Mesenchymal stem cell (in vitro differentiated cells and primary cell): ENCODE measurements around the gene TSPO2.
"Not testable (repeated sequence)": the region's sequence is repeated elsewhere in the genome, so short reads cannot be mapped to it uniquely, and the experiment has no call there.

Experiments used
- DNase-seq: peaks from one replicate; pipeline ENCODE4 v3.0.0-alpha.2; 2013
- H2AFZ ChIP-seq: one replicate; pipeline ENCODE4 v1.6.1; 2013; ENCODE audit warnings: low read depth, mild to moderate bottlenecking, control low read depth, inconsistent platforms, low read length, moderate library complexity
- H2AK5ac ChIP-seq: 2 replicates; pipeline ENCODE4 v1.6.1; 2013; ENCODE audit warnings: low read length, moderate library complexity, mild to moderate bottlenecking, inconsistent platforms; ENCODE audit not compliant: severe bottlenecking
- H2BK120ac ChIP-seq: one replicate; pipeline ENCODE4 v1.6.1; 2013; ENCODE audit warnings: low read depth, mild to moderate bottlenecking, inconsistent platforms, low read length, moderate library complexity
- H2BK12ac ChIP-seq, 2 experiments: one replicate each; pipeline ENCODE4 v1.6.1; 2013; ENCODE audit warnings: inconsistent platforms in 2 of 2, low read length in 2 of 2, mild to moderate bottlenecking in 2 of 2, moderate library complexity in 2 of 2, control low read depth in 1 of 2
- H2BK15ac ChIP-seq: one replicate; pipeline ENCODE4 v1.6.1; 2013; ENCODE audit warnings: mild to moderate bottlenecking, low read depth, inconsistent platforms; ENCODE audit not compliant: poor library complexity, severe bottlenecking
- H2BK5ac ChIP-seq: 2 replicates; pipeline ENCODE4 v1.6.1; 2013; ENCODE audit warnings: low read depth, mild to moderate bottlenecking, low read length, control low read depth, inconsistent platforms; ENCODE audit not compliant: poor library complexity, severe bottlenecking
- H3K14ac ChIP-seq, 2 experiments: one replicate each; pipeline ENCODE4 v1.6.1; 2013; ENCODE audit warnings: inconsistent platforms in 2 of 2, low read length in 2 of 2, control low read depth in 1 of 2, mild to moderate bottlenecking in 1 of 2, moderate library complexity in 1 of 2
- H3K18ac ChIP-seq, 2 experiments: one replicate each; pipeline ENCODE4 v1.6.1; 2013; ENCODE audit warnings: inconsistent platforms in 2 of 2, low read length in 2 of 2, control low read depth in 1 of 2, low read depth in 1 of 2, mild to moderate bottlenecking in 1 of 2
- H3K23ac ChIP-seq, 2 experiments: one replicate each; pipeline ENCODE4 v1.6.1; 2013; ENCODE audit warnings: inconsistent platforms in 2 of 2, low read length in 2 of 2, mild to moderate bottlenecking in 2 of 2, moderate library complexity in 2 of 2, control low read depth in 1 of 2
- H3K27ac ChIP-seq: 2 replicates; pipeline ENCODE4 v1.5.1; 2013; ENCODE audit warnings: mild to moderate bottlenecking, moderate library complexity, low read length, control low read depth, inconsistent platforms; ENCODE audit not compliant: poor library complexity, severe bottlenecking
- H3K27me3 ChIP-seq, 2 experiments: 2 replicates each; pipeline versions ENCODE4 v1.6.1 to v1.7.0; 2013; ENCODE audit warnings: low read length in 2 of 2, mild to moderate bottlenecking in 2 of 2, moderate library complexity in 2 of 2, control low read depth in 1 of 2, inconsistent platforms in 1 of 2; ENCODE audit not compliant: control insufficient read depth in 1 of 2, insufficient read depth in 1 of 2
- H3K36me3 ChIP-seq, 2 experiments: 2 replicates each; pipeline versions ENCODE4 v1.6.1 to v1.7.0; 2013; ENCODE audit warnings: low read length in 2 of 2, control low read depth in 1 of 2, inconsistent platforms in 1 of 2, low read depth in 1 of 2, mild to moderate bottlenecking in 1 of 2; ENCODE audit not compliant: insufficient read depth in 2 of 2, control insufficient read depth in 1 of 2
- H3K4ac ChIP-seq, 2 experiments: one replicate each; pipeline ENCODE4 v1.6.1; 2013; ENCODE audit warnings: inconsistent platforms in 2 of 2, low read length in 2 of 2, mild to moderate bottlenecking in 2 of 2, moderate library complexity in 2 of 2, control low read depth in 1 of 2, low read depth in 1 of 2
- H3K4me1 ChIP-seq: 2 replicates; pipeline ENCODE4 v1.6.1; 2013; ENCODE audit warnings: low read depth, low read length, control low read depth; ENCODE audit not compliant: control insufficient read depth, insufficient read depth
- H3K4me2 ChIP-seq: 2 replicates; pipeline ENCODE4 v1.6.1; 2013; ENCODE audit warnings: low read length, mild to moderate bottlenecking, inconsistent platforms; ENCODE audit not compliant: poor library complexity, severe bottlenecking
- H3K4me3 ChIP-seq, 2 experiments: 2 replicates each; pipeline versions ENCODE4 v1.5.1 to v1.7.0; 2013; ENCODE audit warnings: low read length in 2 of 2, mild to moderate bottlenecking in 2 of 2, control low read depth in 1 of 2, low read depth in 1 of 2; ENCODE audit not compliant: insufficient read depth in 1 of 2
- H3K79me1 ChIP-seq: replicated peaks from 2 replicates; pipeline ENCODE4 v1.6.1; 2013; ENCODE audit warnings: mild to moderate bottlenecking, control low read depth, low read length, inconsistent platforms; ENCODE audit not compliant: poor library complexity, severe bottlenecking
- H3K9ac ChIP-seq: 2 replicates; pipeline ENCODE4 v1.7.0; 2013; ENCODE audit warnings: mild to moderate bottlenecking, low read length, moderate library complexity
- H3K9me3 ChIP-seq: 2 replicates; pipeline ENCODE4 v1.7.0; 2013; ENCODE audit warnings: mild to moderate bottlenecking, low read length; ENCODE audit not compliant: control insufficient read depth
- H4K8ac ChIP-seq: one replicate; pipeline ENCODE4 v1.6.1; 2013; ENCODE audit warnings: inconsistent platforms, mild to moderate bottlenecking, low read length, moderate library complexity
- H4K91ac ChIP-seq: one replicate; pipeline ENCODE4 v1.6.1; 2013; ENCODE audit warnings: mild to moderate bottlenecking, low read length, inconsistent platforms
- WGBS: methylation state at CpG from one replicate; pipeline ENCODE4 v1.1.7; 2013; ENCODE audit warnings: mixed read lengths; 5-methylcytosine and 5-hydroxymethylcytosine counted together

The TSPO2 gene

DNA sequence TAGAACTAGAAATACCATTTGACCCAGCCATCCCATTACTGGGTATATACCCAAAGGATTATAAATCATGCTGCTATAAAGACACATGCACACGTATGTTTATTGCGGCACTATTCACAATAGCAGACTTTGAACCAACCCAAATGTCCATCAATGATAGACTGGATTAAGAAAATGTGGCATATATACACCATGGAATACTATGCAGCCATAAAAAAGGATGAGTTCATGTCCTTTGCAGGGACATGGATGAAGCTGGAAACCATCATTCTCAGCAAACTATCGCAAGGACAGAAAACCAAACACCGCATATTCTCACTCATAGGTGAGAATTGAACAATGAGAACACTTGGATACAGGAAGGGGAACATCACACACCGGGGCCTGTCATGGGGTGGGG lies 26.4 kb upstream of the TSPO2 start:
- H3K36me3 ChIP-seq, H3K9me3 ChIP-seq, DNase-seq, H3K4me3 ChIP-seq, H3K14ac ChIP-seq, H3K27ac ChIP-seq, H2BK15ac ChIP-seq, H3K4me1 ChIP-seq, H3K9ac ChIP-seq, H3K4me2 ChIP-seq, H3K27me3 ChIP-seq, H2BK120ac ChIP-seq, H2BK5ac ChIP-seq, H3K4ac ChIP-seq, H2AFZ ChIP-seq, H3K23ac ChIP-seq, H3K18ac ChIP-seq, H4K8ac ChIP-seq, H3K79me1 ChIP-seq, H4K91ac ChIP-seq, H2AK5ac ChIP-seq, H2BK12ac ChIP-seq: not testable (repeated sequence)
- WGBS = 94% methylated on average over 2 of the region's 5 CpGs

DNA sequence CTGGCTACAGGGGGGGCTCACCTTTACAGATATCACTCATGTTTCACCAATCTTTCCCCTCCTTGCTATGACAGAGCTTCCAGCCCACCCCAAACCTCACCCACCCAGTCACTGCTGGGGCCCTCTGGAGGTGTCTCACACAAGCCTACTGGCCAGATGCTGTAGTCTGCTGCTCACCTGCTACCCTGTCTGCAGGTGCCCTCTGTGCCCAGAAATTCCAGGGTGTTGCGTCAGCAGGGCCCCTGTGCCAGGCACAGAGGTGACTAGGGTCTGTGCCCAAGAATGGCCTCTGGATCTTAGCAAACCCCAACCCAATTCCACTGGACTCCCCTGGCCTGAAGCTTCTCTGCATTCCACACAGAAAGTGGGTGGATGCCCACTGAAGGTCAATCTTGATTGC lies 24.6 kb upstream of the TSPO2 start:
- peaks cover 10% of the 10 kb centered on the region for H3K4me1 ChIP-seq
- H2AK5ac ChIP-seq = peak overlapping the region; percentile 63

DNA sequence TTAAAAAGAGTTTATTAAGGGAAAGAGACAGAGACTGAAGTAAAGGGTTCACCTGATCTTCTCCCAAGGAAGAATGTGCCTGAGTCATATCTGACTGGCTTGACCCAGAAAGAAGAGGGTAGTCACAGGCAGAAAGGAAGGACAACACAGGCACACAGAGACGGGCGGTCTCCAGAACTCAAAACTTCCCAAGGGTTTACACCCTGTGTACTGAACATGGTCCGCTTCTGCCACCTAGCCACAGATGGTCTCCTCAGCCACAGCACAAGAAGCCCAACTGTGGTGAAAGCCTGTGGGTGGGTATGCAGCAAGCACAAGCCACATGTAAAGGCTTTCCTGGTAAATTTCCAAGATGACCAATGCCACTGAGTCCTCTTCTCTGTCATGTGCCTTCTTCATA lies 20.4 kb upstream of the TSPO2 start:
- no peaks in the 10 kb centered on the region for H3K79me1 ChIP-seq
- no peak overlapping the region for H3K27ac ChIP-seq
- no peak overlapping the region for H4K91ac ChIP-seq
- H4K8ac ChIP-seq = no peak overlapping the region
- peak overlapping the region; percentile 20 for H2AK5ac ChIP-seq
- WGBS = 77% methylated on average over 3 of the region's 3 CpGs
- no peak overlapping the region for H3K18ac ChIP-seq
- H2BK120ac ChIP-seq = no peak overlapping the region
- no peak overlapping the region for H3K9ac ChIP-seq
- H3K9me3 ChIP-seq = peaks cover 9% of the 10 kb centered on the region
- no peak overlapping the region for H3K4ac ChIP-seq
- peak; percentile 50 for DNase-seq
- H2BK5ac ChIP-seq = no peak overlapping the region
- H3K36me3 ChIP-seq = no peaks in the 10 kb centered on the region
- H3K4me1 ChIP-seq = peaks cover 6% of the 10 kb centered on the region
- H3K4me3 ChIP-seq = no peak overlapping the region
- H3K23ac ChIP-seq = no peak overlapping the region
- H3K4me2 ChIP-seq = no peak overlapping the region
- H3K14ac ChIP-seq = no peak overlapping the region
- H2BK15ac ChIP-seq = no peak overlapping the region
- H3K27me3 ChIP-seq = no peaks in the 10 kb centered on the region
- H2BK12ac ChIP-seq = no peak overlapping the region
- H2AFZ ChIP-seq = no peak overlapping the region

More for the DNA sequence above, 24.6 kb upstream of the TSPO2 start:
- no peak overlapping the region for H3K27ac ChIP-seq
- H2BK15ac ChIP-seq = no peak overlapping the region
- no peaks in the 10 kb centered on the region for H3K36me3 ChIP-seq
- no peak overlapping the region for H3K4ac ChIP-seq
- H3K4me2 ChIP-seq = no peak overlapping the region
- H3K9me3 ChIP-seq = peaks cover 9% of the 10 kb centered on the region
- no peak overlapping the region for H3K4me3 ChIP-seq
- no peak overlapping the region for H3K9ac ChIP-seq
- H3K18ac ChIP-seq = no peak overlapping the region
- no peak overlapping the region for H3K23ac ChIP-seq
- H2BK120ac ChIP-seq = no peak overlapping the region
- H2AFZ ChIP-seq = no peak overlapping the region
- no peak overlapping the region for H3K14ac ChIP-seq
- H4K91ac ChIP-seq = no peak overlapping the region
- no peak overlapping the region for H4K8ac ChIP-seq
- H3K27me3 ChIP-seq = no peaks in the 10 kb centered on the region
- no peak for DNase-seq
- 94% methylated on average over 1 of the region's 1 CpG for WGBS
- H2BK12ac ChIP-seq = no peak overlapping the region
- H2BK5ac ChIP-seq = no peak overlapping the region
- no peaks in the 10 kb centered on the region for H3K79me1 ChIP-seq

DNA sequence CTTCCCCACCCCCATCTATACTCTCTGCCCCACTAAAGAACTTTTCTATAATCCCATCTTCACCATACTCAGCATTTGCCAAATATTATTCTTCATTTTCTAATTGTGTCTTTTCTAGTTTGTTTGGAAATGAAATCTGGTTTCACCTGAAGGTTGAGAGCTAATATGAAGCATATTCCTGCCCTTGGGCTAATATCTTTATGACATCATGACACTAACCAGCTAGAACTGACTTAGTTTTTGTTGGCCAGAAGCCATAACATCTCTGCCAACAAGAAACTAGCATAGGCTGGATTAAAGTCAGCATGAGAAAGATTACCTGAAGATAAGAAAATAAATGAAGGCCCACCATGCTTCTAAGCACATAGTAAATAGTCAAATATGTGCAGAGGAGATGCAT lies 20.0 kb upstream of the TSPO2 start:
- no peak overlapping the region for H3K23ac ChIP-seq
- H3K79me1 ChIP-seq = no peaks in the 10 kb centered on the region
- H3K18ac ChIP-seq = no peak overlapping the region
- peaks cover 9% of the 10 kb centered on the region for H3K9me3 ChIP-seq
- no peaks in the 10 kb centered on the region for H3K36me3 ChIP-seq
- H3K4ac ChIP-seq = no peak overlapping the region
- H2BK120ac ChIP-seq = no peak overlapping the region
- H2AFZ ChIP-seq = no peak overlapping the region
- no peak overlapping the region for H4K8ac ChIP-seq
- no peak overlapping the region for H4K91ac ChIP-seq
- H3K9ac ChIP-seq = no peak overlapping the region
- H2BK12ac ChIP-seq = no peak overlapping the region
- no peak for DNase-seq
- H2BK5ac ChIP-seq = no peak overlapping the region
- H2BK15ac ChIP-seq = no peak overlapping the region
- no peaks in the 10 kb centered on the region for H3K27me3 ChIP-seq
- H3K27ac ChIP-seq = no peak overlapping the region
- H3K14ac ChIP-seq = no peak overlapping the region
- no peak overlapping the region for H3K4me3 ChIP-seq
- peaks cover 6% of the 10 kb centered on the region for H3K4me1 ChIP-seq
- no peak overlapping the region for H3K4me2 ChIP-seq
- H2AK5ac ChIP-seq = no peak overlapping the region
